PC-3 (cell line): Measurements from ENCODE around the gene BMF. TPM values are rescaled to one million over a fixed set of nuclear protein-coding genes. Genes with fewer than 3 reads are reported as not detected.

ENCODE experiments used
- ATAC-seq: fragments of 200-7000 bp; cut with Tn5 transposase; 2 replicates; pipeline ENCODE4 v1.9.1; 2020; ENCODE audit warnings: mild to moderate bottlenecking, moderate library complexity
- BruUV-seq: library from RNA; stranded (reverse); fragments of 400-500 nt; replicated peaks from 2 replicates; lab custom pipeline; 2021; lab: Mats Ljungman, UMichigan
- CTCF ChIA-PET: fragments of 300-600 bp; sonication (Branson Sonifier 250); formaldehyde crosslinking; loops from one replicate; lab custom pipeline; 2022; ENCODE audit warnings: antibody characterized with exemption; lab: Charles Lee
- POLR2A ChIA-PET: fragments of 300-600 bp; sonication (Branson Sonifier 250); formaldehyde crosslinking; loops from one replicate; lab custom pipeline; 2022; ENCODE audit warnings: antibody characterized with exemption; ENCODE audit not compliant: unreplicated experiment; lab: Charles Lee
- DNase-seq: peaks from one replicate; pipeline ENCODE4 v3.0.0-alpha.2; 2015
- H2AFZ ChIP-seq: fragments of 300-600 bp; sonication (generic); 2 replicates; pipeline ENCODE4 v1.6.0; 2016; ENCODE audit warnings: antibody characterized with exemption, low read length
- H3F3A ChIP-seq: fragments of 300-600 bp; sonication (generic); one replicate; pipeline ENCODE4 v1.6.0; 2017; ENCODE audit warnings: antibody characterized with exemption, low read length, control low read depth, mild to moderate bottlenecking; ENCODE audit not compliant: unreplicated experiment
- H3K27ac ChIP-seq: fragments of 300-600 bp; sonication (generic); 2 replicates; pipeline ENCODE4 v1.5.1; 2016; ENCODE audit warnings: mild to moderate bottlenecking, low read length
- H3K27me3 ChIP-seq: fragments of 300-600 bp; sonication (generic); 2 replicates; pipeline ENCODE4 v1.6.1; 2016; ENCODE audit warnings: low read length, mixed read lengths
- H3K36me3 ChIP-seq: fragments of 300-600 bp; sonication (generic); 2 replicates; pipeline ENCODE4 v1.6.1; 2016; ENCODE audit warnings: low read depth, mixed run types, low read length, mixed read lengths
- H3K4me1 ChIP-seq: fragments of 300-600 bp; sonication (generic); 2 replicates; pipeline ENCODE4 v1.5.1; 2016; ENCODE audit warnings: low read length; ENCODE audit not compliant: insufficient read depth
- H3K4me2 ChIP-seq: fragments of 300-600 bp; sonication (generic); 2 replicates; pipeline ENCODE4 v1.6.0; 2016; ENCODE audit warnings: low read length
- H3K4me3 ChIP-seq: fragments of 300-600 bp; sonication (generic); 2 replicates; pipeline ENCODE4 v1.5.1; 2016; ENCODE audit warnings: mild to moderate bottlenecking, low read length, mixed read lengths
- H3K79me2 ChIP-seq: fragments of 300-600 bp; sonication (generic); 2 replicates; pipeline ENCODE4 v1.6.1; 2017; ENCODE audit warnings: low read length, mixed read lengths
- H3K9ac ChIP-seq: fragments of 300-600 bp; sonication (generic); 2 replicates; pipeline ENCODE4 v1.6.0; 2016; ENCODE audit warnings: mild to moderate bottlenecking, low read length
- H3K9me2 ChIP-seq: fragments of 300-600 bp; sonication (generic); replicated peaks from 2 replicates; pipeline ENCODE4 v1.6.1; 2016; ENCODE audit warnings: mixed run types, low read length, mixed read lengths
- H3K9me3 ChIP-seq: fragments of 300-600 bp; sonication (generic); 2 replicates; pipeline ENCODE4 v1.6.1; 2016; ENCODE audit warnings: low read length, mixed read lengths
- H4K20me1 ChIP-seq: fragments of 300-600 bp; sonication (generic); 2 replicates; pipeline ENCODE4 v1.6.1; 2016; ENCODE audit warnings: low read length, mixed read lengths
- CTCF ChIP-seq: fragments of 300-600 bp; sonication (generic); conservative IDR thresholded peaks from 2 replicates; pipeline ENCODE4 v1.5.1; 2017; ENCODE audit warnings: antibody characterized with exemption, low read depth, mild to moderate bottlenecking, low read length
- EZH2 ChIP-seq: fragments of 300-600 bp; sonication (generic); IDR thresholded peaks from one replicate; pipeline ENCODE4 v1.6.1; 2017; ENCODE audit warnings: antibody characterized with exemption, mild to moderate bottlenecking, low read length; ENCODE audit not compliant: unreplicated experiment
- EZH2phosphoT487 ChIP-seq: fragments of 300-600 bp; sonication (generic); IDR thresholded peaks from 2 replicates; pipeline ENCODE4 v1.6.1; 2018; ENCODE audit warnings: mild to moderate bottlenecking, antibody characterized with exemption, low read length, borderline replicate concordance
- intact Hi-C: fragments of 100-400 bp; cut with micrococcal nuclease; formaldehyde crosslinking; loops from 2 replicates; pipeline ENCODE4 v1.9.0; 2023
- total RNA-seq: library from RNA; depleted of rRNA; stranded (reverse); fragments of >200 nt; gene quantifications from 2 replicates; pipeline ENCODE4 v1.2.3, GENCODE V29; 2014

The BMF gene
- total RNA-seq, 1 experiment from 2014 or later, result 0.95 TPM

GRCh38 chr15:40100947-40101905 lies 7.5 kb downstream of the BMF start:
- Histone ChIP-seq H3K9ac (no peak overlapping the region), H3K4me2 (no peak overlapping the region), H3F3A (peaks cover 6% of the 10 kb centered on the region), H3K9me3 (no peaks in the 10 kb centered on the region), H3K4me3 (no peak overlapping the region), H3K27ac (no peak overlapping the region), H4K20me1 (no peaks in the 10 kb centered on the region), H3K9me2 (no peaks in the 10 kb centered on the region), H2AFZ (no peak overlapping the region), H3K4me1 (peaks cover 96% of the 10 kb centered on the region), H3K36me3 (no peaks in the 10 kb centered on the region), H3K27me3 (no peaks in the 10 kb centered on the region), H3K79me2 (no peaks in the 10 kb centered on the region)
- DNase-seq (peak; percentile 25), ATAC-seq (no peak)
- ChIA-PET CTCF (no interaction called here), POLR2A (interaction anchor here (0.5 kb wide), 1 partner anchor 41 kb away, joined by 3 read pairs; no protein-coding TSS in a partner anchor)
- no peak for TF ChIP-seq CTCF
- TF ChIP-seq EZH2phosphoT487, result no peak
- no peak for TF ChIP-seq EZH2
- no TSS peak for BruUV-seq
- intact Hi-C loops, result no loop called here

- Histone ChIP-seq H3K79me2 (no peaks in the 10 kb centered on the region), H3K9me2 (no peaks in the 10 kb centered on the region), H2AFZ (no peak overlapping the region), H3K4me1 (peaks cover 90% of the 10 kb centered on the region), H3K27me3 (no peaks in the 10 kb centered on the region), H4K20me1 (no peaks in the 10 kb centered on the region), H3F3A (peaks cover 6% of the 10 kb centered on the region), H3K36me3 (no peaks in the 10 kb centered on the region), H3K9me3 (no peaks in the 10 kb centered on the region), H3K27ac (peak overlapping the region; percentile 92), H3K4me2 (no peak overlapping the region), H3K9ac (no peak overlapping the region; the same call in 1 of the 2 replicates), H3K4me3 (no peak overlapping the region)
- ChIA-PET CTCF (interaction anchor here (0.6 kb wide), 1 partner anchor 8 kb away, joined by 7 read pairs; the partner anchor contains the start of gene BMF), POLR2A (interaction anchor here (0.6 kb wide), 1 partner anchor 282 kb away, joined by 12 read pairs; the partner anchor contains the start of gene KNSTRN)
- TF ChIP-seq CTCF (no peak), EZH2phosphoT487 (no peak), EZH2 (no peak)
- ATAC-seq (no peak), DNase-seq (no peak)
- BruUV-seq, result no TSS peak
- intact Hi-C loops, result no loop called here
These were observed 8.3 kb downstream of the BMF start for GRCh38 chr15:40100123-40100946.
